ENCODE results near the gene SHLD1.

Gene SHLD1

DNA sequence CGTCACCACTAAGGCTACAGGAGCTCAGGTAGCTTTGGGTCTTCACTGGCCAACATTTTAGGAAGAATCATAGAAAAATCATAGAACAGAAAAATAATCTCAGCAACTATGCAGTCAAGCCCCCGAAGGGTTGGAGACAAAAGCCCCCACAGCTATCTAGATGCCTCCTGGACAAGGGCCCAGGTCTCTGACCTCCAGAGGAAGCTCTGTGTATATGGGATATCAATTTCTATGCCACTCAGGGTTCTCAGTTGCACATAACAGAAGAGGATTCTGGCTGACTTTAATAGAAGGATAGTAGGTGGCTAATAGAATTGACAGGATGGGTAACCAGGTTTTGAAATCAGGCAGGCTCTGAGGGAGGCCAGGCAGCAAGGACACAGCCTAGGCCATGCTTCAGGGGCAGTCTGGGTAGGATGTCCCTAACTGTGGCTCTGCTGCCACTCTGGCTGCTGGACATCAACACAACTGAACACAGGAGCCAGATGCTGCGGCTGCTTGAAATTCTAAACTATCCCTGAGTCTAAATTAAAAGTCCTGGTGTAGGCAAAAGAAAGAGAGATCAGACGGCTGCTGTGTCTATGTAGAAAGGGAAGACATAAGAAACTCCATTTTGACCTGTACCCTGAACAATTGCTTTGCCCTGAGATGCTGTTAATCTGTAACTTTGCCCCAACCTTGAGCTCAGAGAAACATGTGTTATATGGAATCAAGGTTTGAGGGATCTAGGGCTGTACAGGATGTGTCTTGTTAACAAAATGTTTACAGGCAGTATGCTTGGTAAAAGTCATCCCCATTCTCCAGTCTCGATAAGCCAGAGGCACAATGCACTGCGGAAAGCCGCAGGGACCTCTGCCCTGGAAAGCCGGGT is 134.5 kb downstream of the SHLD1 start:
- Histone ChIP-seq H3K79me2 (ENCODE audit: insufficient read depth, low read length) (no peaks in the 10 kb centered on the region), H3K4me2 (ENCODE audit: low read depth, low read length, poor library complexity, severe bottlenecking) (no peak overlapping the region), H3K9me3 (ENCODE audit: insufficient read depth, low read length) (no peaks in the 10 kb centered on the region), H3K9me2 (replicated peaks; ENCODE audit: insufficient read depth, low read length) (no peaks in the 10 kb centered on the region), H4K20me1 (ENCODE audit: low read depth, low read length) (no peaks in the 10 kb centered on the region), H3K9ac (ENCODE audit: low read length) (no peak overlapping the region), H3K27ac (ENCODE audit: low read depth, low read length) (no peak overlapping the region), H2AFZ (ENCODE audit: low read depth, low read length, severe bottlenecking) (no peak overlapping the region), H3K36me3 (ENCODE audit: low read length) (no peaks in the 10 kb centered on the region), H3F3A (ENCODE audit: insufficient read depth) (no peaks in the 10 kb centered on the region), H3K4me3 (ENCODE audit: insufficient read depth, low read length, poor library complexity, severe bottlenecking) (no peak overlapping the region), H3K27me3 (ENCODE audit: low read length) (no peaks in the 10 kb centered on the region)
- no peak for TF ChIP-seq EZH2phosphoT487 (conservative IDR thresholded peaks at IDR 0.05; ENCODE audit: low read length)
- TF ChIP-seq, protein P1, sequence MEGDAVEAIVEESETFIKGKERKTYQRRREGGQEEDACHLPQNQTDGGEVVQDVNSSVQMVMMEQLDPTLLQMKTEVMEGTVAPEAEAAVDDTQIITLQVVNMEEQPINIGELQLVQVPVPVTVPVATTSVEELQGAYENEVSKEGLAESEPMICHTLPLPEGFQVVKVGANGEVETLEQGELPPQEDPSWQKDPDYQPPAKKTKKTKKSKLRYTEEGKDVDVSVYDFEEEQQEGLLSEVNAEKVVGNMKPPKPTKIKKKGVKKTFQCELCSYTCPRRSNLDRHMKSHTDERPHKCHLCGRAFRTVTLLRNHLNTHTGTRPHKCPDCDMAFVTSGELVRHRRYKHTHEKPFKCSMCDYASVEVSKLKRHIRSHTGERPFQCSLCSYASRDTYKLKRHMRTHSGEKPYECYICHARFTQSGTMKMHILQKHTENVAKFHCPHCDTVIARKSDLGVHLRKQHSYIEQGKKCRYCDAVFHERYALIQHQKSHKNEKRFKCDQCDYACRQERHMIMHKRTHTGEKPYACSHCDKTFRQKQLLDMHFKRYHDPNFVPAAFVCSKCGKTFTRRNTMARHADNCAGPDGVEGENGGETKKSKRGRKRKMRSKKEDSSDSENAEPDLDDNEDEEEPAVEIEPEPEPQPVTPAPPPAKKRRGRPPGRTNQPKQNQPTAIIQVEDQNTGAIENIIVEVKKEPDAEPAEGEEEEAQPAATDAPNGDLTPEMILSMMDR (IDR thresholded peaks at IDR 0.05; ENCODE audit: insufficient read depth, low read length, poor library complexity, severe bottlenecking) = no peak

DNA sequence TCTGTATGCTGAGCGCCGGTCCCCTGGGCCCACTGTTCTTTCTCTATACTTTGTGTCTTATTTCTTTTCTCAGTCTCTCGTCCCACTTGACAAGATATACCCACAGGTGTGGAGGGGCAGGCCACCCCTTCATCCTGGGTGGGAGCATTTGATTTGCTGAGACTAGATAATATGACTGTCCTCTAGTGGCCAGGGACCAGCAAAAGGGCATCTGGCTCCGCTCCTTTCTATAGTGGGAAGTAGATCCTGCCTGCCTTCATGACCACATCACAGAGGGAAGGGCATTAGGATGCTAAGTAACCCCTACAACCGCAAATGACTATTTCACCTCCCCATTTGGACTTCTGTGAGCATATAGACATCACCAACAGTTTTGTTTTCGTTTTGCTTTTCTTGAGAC is 135.7 kb downstream of the SHLD1 start:
- H2AFZ ChIP-seq (ENCODE audit: low read depth, low read length, severe bottlenecking) = no peak overlapping the region
- H3K4me3 ChIP-seq (ENCODE audit: insufficient read depth, low read length, poor library complexity, severe bottlenecking) = no peak overlapping the region
- no peaks in the 10 kb centered on the region for H3K79me2 ChIP-seq (ENCODE audit: insufficient read depth, low read length)
- no peak overlapping the region for H3K9ac ChIP-seq (ENCODE audit: low read length)
- no peak overlapping the region for H3K4me2 ChIP-seq (ENCODE audit: low read depth, low read length, poor library complexity, severe bottlenecking)
- no peaks in the 10 kb centered on the region for H3K9me2 ChIP-seq (replicated peaks; ENCODE audit: insufficient read depth, low read length)
- TF ChIP-seq, protein P1 (IDR thresholded peaks at IDR 0.05; ENCODE audit: insufficient read depth, low read length, poor library complexity, severe bottlenecking) = no peak
- no peak for TF ChIP-seq EZH2phosphoT487 (conservative IDR thresholded peaks at IDR 0.05; ENCODE audit: low read length)
- no peaks in the 10 kb centered on the region for H4K20me1 ChIP-seq (ENCODE audit: low read depth, low read length)
- H3K27me3 ChIP-seq (ENCODE audit: low read length) = no peaks in the 10 kb centered on the region
- no peak overlapping the region for H3K27ac ChIP-seq (ENCODE audit: low read depth, low read length)
- no peaks in the 10 kb centered on the region for H3K36me3 ChIP-seq (ENCODE audit: low read length)
- H3K9me3 ChIP-seq (ENCODE audit: insufficient read depth, low read length) = no peaks in the 10 kb centered on the region
- no peaks in the 10 kb centered on the region for H3F3A ChIP-seq (ENCODE audit: insufficient read depth)

DNA sequence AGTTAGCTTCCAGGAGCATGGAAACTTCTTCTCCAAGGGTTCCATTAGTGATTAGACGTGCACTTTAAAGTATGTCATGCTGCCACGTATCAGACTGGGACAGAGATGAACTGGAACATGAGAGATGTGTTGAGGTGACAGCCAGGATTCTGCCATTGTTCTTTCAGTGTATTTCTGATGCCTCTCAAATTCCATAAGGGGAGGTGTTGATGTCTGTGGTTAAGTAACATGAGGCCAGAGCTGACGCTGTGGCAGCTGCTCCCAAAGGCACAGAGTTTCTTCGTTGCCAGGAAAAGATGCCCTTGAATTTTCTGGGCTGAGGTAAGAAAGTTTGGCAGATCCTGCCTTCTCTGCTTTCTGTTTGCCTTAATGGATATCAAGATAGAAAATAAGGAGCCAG is 136.6 kb downstream of the SHLD1 start:
- Histone ChIP-seq H2AFZ (ENCODE audit: low read depth, low read length, severe bottlenecking) (no peak overlapping the region), H3K36me3 (ENCODE audit: low read length) (no peaks in the 10 kb centered on the region), H3K27ac (ENCODE audit: low read depth, low read length) (no peak overlapping the region), H3K4me2 (ENCODE audit: low read depth, low read length, poor library complexity, severe bottlenecking) (no peak overlapping the region), H3F3A (ENCODE audit: insufficient read depth) (no peaks in the 10 kb centered on the region), H3K4me3 (ENCODE audit: insufficient read depth, low read length, poor library complexity, severe bottlenecking) (no peak overlapping the region), H3K79me2 (ENCODE audit: insufficient read depth, low read length) (no peaks in the 10 kb centered on the region), H4K20me1 (ENCODE audit: low read depth, low read length) (no peaks in the 10 kb centered on the region), H3K9me3 (ENCODE audit: insufficient read depth, low read length) (no peaks in the 10 kb centered on the region), H3K9ac (ENCODE audit: low read length) (no peak overlapping the region), H3K9me2 (replicated peaks; ENCODE audit: insufficient read depth, low read length) (no peaks in the 10 kb centered on the region), H3K27me3 (ENCODE audit: low read length) (no peaks in the 10 kb centered on the region)
- no peak for TF ChIP-seq EZH2phosphoT487 (conservative IDR thresholded peaks at IDR 0.05; ENCODE audit: low read length)
- TF ChIP-seq, protein P1 (IDR thresholded peaks at IDR 0.05; ENCODE audit: insufficient read depth, low read length, poor library complexity, severe bottlenecking) = no peak
